Ovary (tissue), 3 donors: ENCODE data around the gene DENND1A.

Experiments used
- CTCF ChIP-seq, 3 donors: fragments of 450-650 bp in 2 of 3; fragments of 200-600 bp in 1 of 3; IDR thresholded peaks; one replicate each; pipeline versions ENCODE4 v1.5.1 to v1.8.0; 2016 to 2022; ENCODE audit warnings: antibody characterized with exemption in 3 of 3, mild to moderate bottlenecking in 1 of 3
- EP300 ChIP-seq: sonication (generic); formaldehyde crosslinking; IDR thresholded peaks from one replicate; pipeline ENCODE4 v1.6.1; 2017; ENCODE audit warnings: antibody characterized with exemption
- POLR2A ChIP-seq: fragments of 450-650 bp; IDR thresholded peaks from one replicate; pipeline ENCODE4 v1.6.1; 2017; ENCODE audit warnings: antibody characterized with exemption, mild to moderate bottlenecking, moderate library complexity
- donor health status: DM: no; HTN: no; CAD: no.

- TF ChIP-seq CTCF (IDR thresholded peaks at IDR 0.05) (no peak), POLR2A (no peak), EP300 (no peak)
Observed at GRCh38 chr9:123543492-123543891, 386.4 kb downstream of the DENND1A start.
